Motor neuron (in vitro differentiated cells): Measurements from ENCODE around the gene GRIK3. TPM values are rescaled to one million over a fixed set of nuclear protein-coding genes. Genes with fewer than 3 reads are reported as not detected.

Source experiments
- ATAC-seq, 8 experiments: fragments of 200-7000 bp; cut with Tn5 transposase; replicated peaks in 6 of 8; 2 replicates each; pipeline ENCODE4 v1.8.0; 2021; ENCODE audit warnings: mild to moderate bottlenecking in 8 of 8, moderate library complexity in 8 of 8
- H3K27ac ChIP-seq, 2 donors: fragments of 250-450 bp; sonication (Bioruptor Pico); 2 replicates each; pipeline ENCODE4 v1.9.0; 2021; ENCODE audit warnings: antibody characterized with exemption in 2 of 2, mild to moderate bottlenecking in 2 of 2, moderate library complexity in 1 of 2
- H3K4me1 ChIP-seq, 2 donors: fragments of 250-450 bp; sonication (Bioruptor Pico); replicated peaks in 1 of 2; 2 replicates each; pipeline ENCODE4 v1.6.1; 2021; ENCODE audit warnings: antibody characterized with exemption in 2 of 2, mild to moderate bottlenecking in 2 of 2, moderate library complexity in 1 of 2
- H3K4me3 ChIP-seq, 5 donors: fragments of 250-450 bp; sonication (Bioruptor Pico); 2 replicates each; pipeline ENCODE4 v1.9.0; 2021; ENCODE audit warnings: antibody characterized with exemption in 5 of 5, mild to moderate bottlenecking in 5 of 5, moderate library complexity in 4 of 5
- WGBS, 10 experiments: fragments of 450-650 bp; shearing (Covaris generic); methylation state at CpG; one replicate each; pipeline ENCODE4 v1.0.0; 2022; 5-methylcytosine and 5-hydroxymethylcytosine counted together
- in situ Hi-C, 9 experiments: fragments of 400-800 bp; cut with MboI; loops; one replicate each; pipeline ENCODE4 v1.15.0; 2021; ENCODE audit warnings: low sequenced_read_pairs in 9 of 9, low pct_unique_long_range_greater_than_20kb in 2 of 9; ENCODE audit not compliant: unreplicated experiment in 9 of 9
- total RNA-seq, 8 experiments: library from RNA; unstranded; fragments of 300-600 nt; gene quantifications; 2 replicates each; pipeline versions ENCODE4 v1.2.3 to v1.2.4, GENCODE V29; 2022

The GRIK3 gene
- total RNA-seq, 8 experiments from 2014 or later: 0.73 to 21.1 (median 11.9) TPM

GRCh38 chr1:37031429-37031828 is 2.9 kb downstream of the GRIK3 start:
- H3K4me1 ChIP-seq: peaks cover 63% of the 10 kb centered on the region in 2 donors
- H3K4me3 ChIP-seq: peak overlapping the region in 4 of 5 donors; percentile 40 to 51 (median 46)
- 6 to 41% (median 13%) methylated on average over 3 to 5 of the region's 8 CpGs; no CpG with 5 or more reads in 5 of the 10 experiments for WGBS, 10 experiments
- in situ Hi-C loops: loop anchor here in 7 of 9 experiments (10.0 to 25.0 kb wide), 6 partner anchors 94 to 457 kb away; no protein-coding TSS in a partner anchor
- ATAC-seq: no peak
- peak overlapping the region in 1 of 2 donors; percentile 17 for H3K27ac ChIP-seq

- peak in 6 of 8 experiments; percentile 15 to 50 (median 29) for ATAC-seq
- H3K4me1 ChIP-seq: peaks cover 54 to 57% of the 10 kb centered on the region in 2 donors
- 0 to 100% (median 48%) methylated on average over 1 to 7 of the region's 12 CpGs; no CpG with 5 or more reads in 3 of the 10 experiments for WGBS, 10 experiments
- in situ Hi-C loops: loop anchor here in 7 of 9 experiments (25.0 kb wide), 5 partner anchors 92 to 442 kb away; no protein-coding TSS in a partner anchor
- peak overlapping the region in 1 of 2 donors; percentile 3 for H3K27ac ChIP-seq
- H3K4me3 ChIP-seq: no peak overlapping the region
These were observed 5.2 kb downstream of the GRIK3 start for GRCh38 chr1:37028981-37029617.

GRCh38 chr1:37021502-37021901 is 12.8 kb downstream of the GRIK3 start:
- 29 to 93% (median 67%) methylated on average over 1 to 2 of the region's 2 CpGs; no CpG with 5 or more reads in 4 of the 10 experiments for WGBS, 10 experiments
- Histone ChIP-seq H3K27ac (peak overlapping the region in 1 of 2 donors; percentile 46), H3K4me1 (peaks cover 64 to 65% of the 10 kb centered on the region in 2 donors), H3K4me3 (no peak overlapping the region)
- in situ Hi-C loops: no loop called here
- peak in 5 of 8 experiments; percentile 20 to 59 (median 49) for ATAC-seq

- peak overlapping the region in 1 of 2 donors; percentile 46 for H3K27ac ChIP-seq
- ATAC-seq: peak in 6 of 8 experiments; percentile 46 to 65 (median 51)
- WGBS, 10 experiments: 0 to 20% (median 7%) methylated on average over 1 to 7 of the region's 8 CpGs; no CpG with 5 or more reads in 1 of the 10 experiments
- in situ Hi-C loops: no loop called here
- H3K4me1 ChIP-seq: peaks cover 59 to 61% of the 10 kb centered on the region in 2 donors
- H3K4me3 ChIP-seq: no peak overlapping the region
These were observed 13.6 kb downstream of the GRIK3 start for GRCh38 chr1:37020653-37021277.

GRCh38 chr1:37018510-37018909 is 15.8 kb downstream of the GRIK3 start:
- in situ Hi-C loops: no loop called here
- ATAC-seq: peak in 5 of 8 experiments; percentile 67 to 77 (median 75)
- no peak overlapping the region for H3K4me3 ChIP-seq

GRCh38 chr1:37017720-37018119 is 16.6 kb downstream of the GRIK3 start:
- H3K4me3 ChIP-seq: no peak overlapping the region
- peak in 5 of 8 experiments; percentile 42 to 57 (median 57) for ATAC-seq
- peaks cover 52 to 53% of the 10 kb centered on the region in 2 donors for H3K4me1 ChIP-seq
- in situ Hi-C loops: no loop called here
- 8 to 64% (median 37%) methylated on average over 2 to 4 of the region's 4 CpGs; no CpG with 5 or more reads in 2 of the 10 experiments for WGBS, 10 experiments
- H3K27ac ChIP-seq: peak overlapping the region; percentile 69 to 80

More at GRCh38 chr1:37018510-37018909, 15.8 kb downstream of the GRIK3 start:
- peaks cover 51 to 52% of the 10 kb centered on the region in 2 donors for H3K4me1 ChIP-seq
- H3K27ac ChIP-seq: peak overlapping the region; percentile 69 to 80

- no peak for ATAC-seq
- in situ Hi-C loops: no loop called here
- no peak overlapping the region for H3K27ac ChIP-seq
These were observed 18.2 kb downstream of the GRIK3 start for GRCh38 chr1:37016121-37016520.

GRCh38 chr1:37015713-37016112 is 18.6 kb downstream of the GRIK3 start:
- 32 to 89% (median 67%) methylated on average over 1 to 6 of the region's 7 CpGs; no CpG with 5 or more reads in 4 of the 10 experiments for WGBS, 10 experiments
- no peak for ATAC-seq
- in situ Hi-C loops: no loop called here
- Histone ChIP-seq H3K4me1 (peaks cover 43 to 47% of the 10 kb centered on the region in 2 donors), H3K27ac (no peak overlapping the region), H3K4me3 (no peak overlapping the region)

More at GRCh38 chr1:37016121-37016520, 18.2 kb downstream of the GRIK3 start:
- Histone ChIP-seq H3K4me1 (peaks cover 47 to 51% of the 10 kb centered on the region in 2 donors), H3K4me3 (no peak overlapping the region)

GRCh38 chr1:37012226-37012625 is 22.1 kb downstream of the GRIK3 start:
- ATAC-seq: no peak
- H3K4me3 ChIP-seq: no peak overlapping the region
- peaks cover 27 to 29% of the 10 kb centered on the region in 2 donors for H3K4me1 ChIP-seq
- H3K27ac ChIP-seq: no peak overlapping the region
- in situ Hi-C loops: no loop called here
- WGBS, 10 experiments: 0 to 84% (median 24%) methylated on average over 1 to 6 of the region's 6 CpGs; no CpG with 5 or more reads in 2 of the 10 experiments

GRCh38 chr1:37010011-37010410 is 24.3 kb downstream of the GRIK3 start:
- 0 to 80% (median 58%) methylated on average over 1 to 4 of the region's 4 CpGs; no CpG with 5 or more reads in 1 of the 10 experiments for whole genome bisulfite sequencing, 10 experiments
- no peak overlapping the region for H3K4me3 ChIP-seq
- H3K4me1 ChIP-seq: peaks cover 24 to 29% of the 10 kb centered on the region in 2 donors
- in situ Hi-C loops: no loop called here
- peak in 3 of 8 experiments; percentile 77 to 90 (median 87) for ATAC-seq
- peak overlapping the region in 1 of 2 donors; percentile 45 for H3K27ac ChIP-seq

GRCh38 chr1:37009521-37009920 is 24.8 kb downstream of the GRIK3 start:
- peak overlapping the region in 1 of 2 donors; percentile 45 for H3K27ac ChIP-seq
- peak; percentile 79 to 92 (median 84) for ATAC-seq
- 0 to 50% (median 16%) methylated on average over 1 to 4 of the region's 5 CpGs; no CpG with 5 or more reads in 2 of the 10 experiments for WGBS, 10 experiments
- no peak overlapping the region for H3K4me3 ChIP-seq
- in situ Hi-C loops: no loop called here
- peaks cover 24 to 29% of the 10 kb centered on the region in 2 donors for H3K4me1 ChIP-seq

- ATAC-seq: no peak
- peaks cover 16 to 17% of the 10 kb centered on the region in 2 donors for H3K4me1 ChIP-seq
- in situ Hi-C loops: no loop called here
- no peak overlapping the region for H3K4me3 ChIP-seq
- no peak overlapping the region for H3K27ac ChIP-seq
- WGBS, 10 experiments: 0 to 100% (median 73%) methylated on average over 1 to 10 of the region's 11 CpGs; no CpG with 5 or more reads in 2 of the 10 experiments
These were observed 28.0 kb downstream of the GRIK3 start for GRCh38 chr1:37006132-37006868.
